Spinal cord (tissue), 10 donors: ENCODE data around the gene ZBTB7B. TPM values are rescaled to one million over a fixed set of nuclear protein-coding genes. Genes with fewer than 3 reads are reported as not detected.

Experiments used
- DNase-seq, 6 donors: peaks; one replicate each; pipeline versions ENCODE4 v3.0.0 to v3.0.0-alpha.2; 2013 to 2015; ENCODE audit warnings: low spot score in 6 of 6, low read depth in 4 of 6
- H3K27ac ChIP-seq: one replicate; pipeline ENCODE4 v1.5.1; 2013; ENCODE audit warnings: low read depth, low read length, control low read depth
- H3K27me3 ChIP-seq: one replicate; pipeline ENCODE4 v1.6.1; 2013; ENCODE audit warnings: low read length; ENCODE audit not compliant: control insufficient read depth, insufficient read depth
- H3K36me3 ChIP-seq: one replicate; pipeline ENCODE4 v1.6.1; 2013; ENCODE audit warnings: low read length; ENCODE audit not compliant: control insufficient read depth, insufficient read depth
- H3K4me1 ChIP-seq: one replicate; pipeline ENCODE4 v1.6.1; 2013; ENCODE audit warnings: low read length; ENCODE audit not compliant: control insufficient read depth, insufficient read depth
- H3K4me3 ChIP-seq: one replicate; pipeline ENCODE4 v1.5.1; 2013; ENCODE audit warnings: low read depth, low read length, control low read depth
- H3K9me3 ChIP-seq: one replicate; pipeline ENCODE4 v1.6.1; 2013; ENCODE audit warnings: low read length; ENCODE audit not compliant: control insufficient read depth, insufficient read depth
- whole genome bisulfite sequencing: methylation state at CpG from one replicate; pipeline ENCODE4 v1.1.5; 2013; ENCODE audit warnings: missing lambda C conversion rate; ENCODE audit not compliant: insufficient coverage; 5-methylcytosine and 5-hydroxymethylcytosine counted together
- polyA plus RNA-seq, 2 donors: library from polyadenylated mRNA; unstranded; fragments of 120-200 nt; gene quantifications; one replicate each; pipeline ENCODE4 v1.2.1, GENCODE V29; 2013; ENCODE audit not compliant: insufficient read length in 2 of 2
- total RNA-seq, 2 donors: library from RNA; depleted of rRNA in 1 of 2; stranded (reverse); fragments of 120-200 nt in 1 of 2; fragments of >200 nt in 1 of 2; gene quantifications; one replicate each; pipeline versions ENCODE4 v1.2.3 to v1.2.4, GENCODE V29; 2013 to 2014
- donor health status: healthy.

ZBTB7B gene
- total and polyA plus RNA-seq, 4 donors, result 7.3 to 10.7 (median 8.9) TPM

DNA sequence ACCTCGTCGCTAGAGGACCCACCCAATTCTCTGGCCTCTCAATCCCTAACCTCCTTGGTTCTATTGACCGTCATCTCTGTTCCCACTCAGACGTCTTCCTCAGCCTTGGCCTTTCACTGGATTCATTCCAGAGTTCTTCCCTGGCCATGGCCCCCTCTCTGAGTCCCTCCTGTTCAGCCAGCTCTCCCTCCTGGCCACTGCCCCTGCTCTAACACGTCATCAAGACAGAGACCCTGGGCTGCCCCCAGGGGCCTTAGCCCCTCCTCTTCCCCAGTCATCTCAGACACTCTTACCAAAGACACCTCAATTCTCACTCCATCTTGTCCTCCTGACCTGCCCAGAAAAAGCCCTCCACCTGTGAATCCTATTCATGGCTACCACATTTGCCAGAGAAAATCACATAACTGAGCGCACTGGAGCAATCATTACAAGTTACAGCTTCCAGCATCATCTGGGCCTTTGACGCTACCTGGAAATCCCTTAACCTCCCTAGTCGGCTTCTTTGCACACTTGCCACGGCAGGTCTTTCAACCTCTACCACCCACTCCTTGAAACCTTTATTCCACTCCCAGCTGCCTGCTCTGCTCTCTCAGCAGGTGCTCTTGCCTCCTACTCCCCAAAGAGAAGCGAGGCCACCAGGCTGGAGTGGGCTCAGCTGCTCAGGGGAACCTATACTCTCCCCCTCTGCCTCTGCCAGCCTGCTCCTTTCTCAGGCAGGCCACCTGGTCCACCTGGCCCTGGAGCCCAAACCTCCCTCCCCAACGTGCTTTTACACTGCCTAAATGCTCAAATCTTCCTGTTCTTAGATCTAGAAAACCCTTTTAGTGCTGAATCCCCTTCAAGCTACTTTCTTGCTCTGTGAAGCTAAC, 17.0 kb downstream of the ZBTB7B start:
- DNase-seq, result no peak
- Histone ChIP-seq H3K9me3 (no peaks in the 10 kb centered on the region), H3K4me3 (no peak overlapping the region), H3K4me1 (peaks cover 18% of the 10 kb centered on the region), H3K27ac (no peak overlapping the region), H3K36me3 (peaks cover 20% of the 10 kb centered on the region), H3K27me3 (no peaks in the 10 kb centered on the region)
- 68% methylated on average over 11 of the region's 11 CpGs for WGBS

DNA sequence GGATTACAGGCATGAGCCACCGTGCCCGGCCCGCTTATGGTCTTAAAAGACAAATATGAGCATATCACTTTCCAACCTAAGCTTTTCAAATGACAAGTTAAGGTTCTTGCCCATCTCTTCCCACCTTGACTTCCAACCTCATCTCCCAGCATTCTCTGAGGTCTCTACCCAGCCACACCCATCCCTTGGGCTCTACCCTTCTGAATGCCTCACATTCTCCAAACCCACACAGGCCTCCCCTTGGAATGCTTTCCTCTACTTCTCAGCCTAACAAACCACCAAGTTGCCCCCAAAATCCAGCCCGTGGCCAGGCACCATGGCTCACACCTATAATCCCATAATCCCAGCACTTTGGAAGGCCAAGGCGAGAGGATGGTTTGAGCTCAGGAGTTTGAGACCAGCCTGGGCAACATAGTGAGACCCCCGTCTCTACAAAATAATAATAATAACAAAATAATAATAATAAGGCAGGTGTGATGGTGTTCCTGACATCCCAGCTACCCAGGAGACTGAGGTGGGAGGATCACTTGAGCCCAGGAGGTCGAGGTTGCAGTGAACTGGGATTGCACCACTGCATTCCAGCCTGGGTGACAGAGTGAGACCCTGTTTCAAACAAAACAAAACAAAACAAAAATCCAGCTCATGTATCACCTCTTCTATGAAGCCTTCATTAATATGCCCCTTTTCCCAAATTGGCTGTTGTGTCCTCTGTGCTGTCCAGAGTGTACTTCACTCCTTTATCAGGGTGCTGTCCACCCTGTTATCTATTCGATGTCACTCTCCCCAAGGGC, 19.7 kb downstream of the ZBTB7B start:
- Histone ChIP-seq H3K27ac (no peak overlapping the region), H3K4me1 (peaks cover 8% of the 10 kb centered on the region), H3K4me3 (no peak overlapping the region), H3K36me3 (no peaks in the 10 kb centered on the region), H3K9me3 (no peaks in the 10 kb centered on the region), H3K27me3 (no peaks in the 10 kb centered on the region)
- DNase-seq, result no peak
- WGBS, result 95% methylated on average over 5 of the region's 8 CpGs

DNA sequence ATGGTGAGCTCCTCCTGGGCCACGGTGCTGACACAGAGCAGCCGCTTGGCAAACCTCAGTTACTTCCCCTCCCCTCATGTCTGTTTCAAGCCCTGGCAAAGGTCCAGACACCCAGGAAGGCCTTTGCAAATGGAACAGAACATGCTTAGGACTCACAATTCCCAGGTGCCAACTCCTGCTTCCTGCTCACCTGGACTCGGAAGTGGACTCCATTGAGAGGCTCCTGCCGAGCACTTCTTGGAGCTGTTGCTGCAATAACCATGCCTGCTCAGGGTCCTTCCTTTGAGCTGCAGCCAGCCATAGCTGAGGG, 20.3 kb downstream of the ZBTB7B start:
- DNase-seq, result no peak
- H3K36me3 ChIP-seq, result no peaks in the 10 kb centered on the region
- H3K27ac ChIP-seq, result no peak overlapping the region
- H3K4me3 ChIP-seq, result no peak overlapping the region
- H3K4me1 ChIP-seq, result peaks cover 3% of the 10 kb centered on the region
- no peaks in the 10 kb centered on the region for H3K27me3 ChIP-seq
- no peaks in the 10 kb centered on the region for H3K9me3 ChIP-seq
- WGBS, result 73% methylated on average over 4 of the region's 4 CpGs

DNA sequence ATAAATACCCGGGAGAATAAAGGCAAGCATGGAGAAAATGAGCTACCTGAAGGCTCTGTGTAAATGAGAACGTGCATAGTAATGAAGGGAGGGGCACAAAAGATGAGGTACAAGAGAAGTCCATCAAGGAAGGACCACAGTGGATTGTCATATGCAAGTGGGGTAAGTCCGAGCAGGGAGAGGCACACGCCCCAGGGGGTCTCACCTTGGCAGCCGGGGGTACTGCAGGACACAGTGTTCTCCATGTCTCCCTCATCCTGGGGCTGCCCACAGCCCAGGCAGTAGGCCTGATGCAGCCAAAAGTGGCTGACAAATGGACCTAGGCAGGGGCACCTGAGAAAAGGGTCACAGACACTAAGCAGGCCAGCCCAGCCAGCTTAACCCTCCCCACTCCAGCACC, 21.0 kb downstream of the ZBTB7B start:
- H3K4me1 ChIP-seq, result no peaks in the 10 kb centered on the region
- DNase-seq, result no peak
- no peaks in the 10 kb centered on the region for H3K9me3 ChIP-seq
- WGBS, result 69% methylated on average over 4 of the region's 5 CpGs
- no peaks in the 10 kb centered on the region for H3K27me3 ChIP-seq
- H3K27ac ChIP-seq, result no peak overlapping the region
- H3K36me3 ChIP-seq, result no peaks in the 10 kb centered on the region
- no peak overlapping the region for H3K4me3 ChIP-seq

DNA sequence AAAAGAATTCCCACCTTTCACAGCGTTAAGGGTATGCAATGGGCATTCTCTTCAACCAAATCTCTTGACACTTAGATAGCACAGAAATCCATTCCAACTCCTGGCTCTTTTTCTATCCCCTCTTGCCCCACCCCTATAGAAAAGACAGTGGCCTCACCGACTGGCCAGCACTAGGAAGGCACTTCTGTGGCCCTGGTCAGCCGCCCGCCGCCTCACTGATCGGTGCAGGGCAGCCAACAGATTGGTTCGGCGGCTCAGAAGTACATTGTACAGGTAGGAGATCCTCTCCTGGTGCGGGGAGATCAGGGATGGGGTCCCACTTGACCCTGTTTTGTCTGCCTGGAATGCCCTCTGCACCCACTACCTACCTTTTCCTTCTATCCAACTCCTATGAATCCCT, 21.7 kb downstream of the ZBTB7B start:
- WGBS, result 92% methylated on average over 6 of the region's 9 CpGs
- Histone ChIP-seq H3K27ac (no peak overlapping the region), H3K9me3 (no peaks in the 10 kb centered on the region), H3K4me3 (no peak overlapping the region), H3K27me3 (no peaks in the 10 kb centered on the region), H3K36me3 (no peaks in the 10 kb centered on the region), H3K4me1 (no peaks in the 10 kb centered on the region)
- DNase-seq, result no peak

DNA sequence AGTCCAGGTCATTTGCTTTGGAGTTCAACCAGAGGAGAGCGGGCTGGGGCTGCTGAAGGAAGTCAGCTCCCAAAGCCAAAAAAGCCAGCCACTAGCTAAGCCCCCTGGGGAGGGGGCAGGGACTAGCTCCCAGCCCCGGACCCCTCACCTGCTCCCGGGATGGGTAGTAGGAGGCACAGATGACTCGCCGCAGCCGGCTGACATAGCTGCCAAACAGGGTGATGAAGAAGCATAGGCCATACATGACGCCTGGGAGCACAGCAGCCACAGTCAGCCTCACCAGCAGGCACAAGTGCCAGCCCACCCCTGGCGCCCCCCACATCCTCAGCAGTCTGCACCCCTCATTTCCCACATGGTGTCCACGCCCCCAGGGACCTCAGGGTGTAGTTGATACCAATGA, 23.6 kb downstream of the ZBTB7B start:
- Histone ChIP-seq H3K9me3 (no peaks in the 10 kb centered on the region), H3K4me3 (no peak overlapping the region), H3K27ac (no peak overlapping the region), H3K27me3 (no peaks in the 10 kb centered on the region), H3K4me1 (no peaks in the 10 kb centered on the region), H3K36me3 (no peaks in the 10 kb centered on the region)
- 44% methylated on average over 9 of the region's 9 CpGs for WGBS
- no peak for DNase-seq

DNA sequence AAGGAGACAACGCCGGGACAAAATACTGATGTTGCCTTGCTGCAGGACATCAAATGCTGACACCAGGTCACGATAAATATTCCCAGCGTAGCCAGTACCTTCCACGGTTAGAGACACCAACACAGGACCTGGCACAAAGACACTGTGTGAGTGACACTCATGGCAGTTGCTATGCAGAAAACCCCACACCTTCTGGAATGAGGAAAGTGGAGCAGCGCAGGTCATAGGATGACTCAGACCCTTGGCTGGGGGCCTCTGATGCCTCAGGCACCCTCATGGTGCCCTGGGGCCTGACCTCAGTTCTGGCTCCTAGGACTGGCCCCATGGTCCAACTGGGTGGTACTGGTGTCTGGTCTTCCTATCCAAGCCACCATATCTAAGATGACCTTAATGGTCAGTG, 24.0 kb downstream of the ZBTB7B start:
- H3K27ac ChIP-seq, result no peak overlapping the region
- H3K27me3 ChIP-seq, result no peaks in the 10 kb centered on the region
- H3K4me3 ChIP-seq, result no peak overlapping the region
- 85% methylated on average over 6 of the region's 6 CpGs for WGBS
- no peaks in the 10 kb centered on the region for H3K4me1 ChIP-seq
- H3K36me3 ChIP-seq, result no peaks in the 10 kb centered on the region
- H3K9me3 ChIP-seq, result no peaks in the 10 kb centered on the region
- no peak for DNase-seq

DNA sequence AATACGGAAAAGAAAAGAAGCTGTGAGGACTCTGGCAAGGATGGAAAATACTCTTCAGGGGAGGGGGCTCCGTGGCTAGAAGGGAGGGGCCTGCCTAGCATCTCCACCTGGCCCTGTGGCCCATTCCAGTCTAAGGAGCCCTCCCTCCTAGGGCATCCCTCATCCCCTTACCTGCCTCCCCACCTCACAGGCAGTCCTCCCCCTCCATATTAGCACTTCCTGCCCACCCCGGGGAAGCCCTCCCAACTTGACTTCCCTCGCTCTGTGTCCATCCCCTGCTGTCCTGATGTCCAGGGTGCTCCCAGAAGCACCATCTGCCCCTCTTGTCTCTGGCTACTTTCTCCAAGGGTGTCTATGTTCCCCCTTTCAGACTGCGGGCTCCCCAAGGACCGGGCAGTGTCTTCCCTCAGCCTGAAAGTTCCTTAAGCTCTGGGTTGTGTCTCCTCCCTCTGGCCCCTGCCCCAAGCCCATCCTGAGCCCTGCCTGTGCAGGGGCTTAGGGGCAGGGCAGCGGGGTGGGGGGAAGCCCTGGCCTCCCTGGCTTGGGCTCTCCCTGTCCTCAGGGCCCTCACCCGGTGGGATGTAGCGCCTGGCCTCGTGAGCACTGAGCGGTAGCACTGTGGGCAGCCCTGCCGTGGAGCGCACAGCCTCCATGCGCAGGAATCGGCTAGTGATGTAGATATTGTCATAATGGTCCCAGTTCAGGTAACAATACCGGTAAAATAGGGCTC, 27.1 kb downstream of the ZBTB7B start:
- DNase-seq, result no peak
- Histone ChIP-seq H3K4me3 (no peak overlapping the region), H3K27ac (no peak overlapping the region), H3K27me3 (no peaks in the 10 kb centered on the region), H3K4me1 (no peaks in the 10 kb centered on the region), H3K36me3 (no peaks in the 10 kb centered on the region), H3K9me3 (no peaks in the 10 kb centered on the region)
- 77% methylated on average over 15 of the region's 16 CpGs for WGBS

DNA sequence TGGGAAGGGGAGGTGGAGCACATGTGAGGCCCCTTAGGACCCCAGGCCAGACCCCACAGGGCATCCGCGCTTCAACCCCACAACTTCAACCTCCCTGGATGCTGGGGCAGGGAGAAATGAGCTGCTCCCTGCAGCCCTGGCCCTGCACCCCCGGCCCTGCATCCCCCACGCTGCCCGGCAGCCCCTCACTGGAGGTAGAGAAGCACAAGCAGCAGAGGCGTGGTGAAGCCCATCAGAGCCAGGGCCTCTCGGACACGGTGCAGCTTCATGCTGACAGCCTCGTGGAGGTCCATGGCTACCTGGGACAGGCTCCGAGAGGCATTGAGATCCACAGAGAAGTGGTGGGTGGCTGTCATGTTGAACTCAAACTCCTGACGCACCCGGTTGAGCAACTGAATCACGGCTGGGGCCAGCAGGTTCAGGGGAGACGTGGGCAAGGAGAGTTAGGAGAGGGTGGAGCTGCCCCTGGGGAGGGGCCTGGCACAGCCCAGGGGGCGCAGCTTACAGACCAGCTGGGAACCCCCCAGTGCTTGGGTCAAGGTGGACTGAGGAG, 27.7 kb downstream of the ZBTB7B start:
- H3K9me3 ChIP-seq, result no peaks in the 10 kb centered on the region
- no peaks in the 10 kb centered on the region for H3K36me3 ChIP-seq
- DNase-seq, result no peak
- H3K4me1 ChIP-seq, result no peaks in the 10 kb centered on the region
- WGBS, result 86% methylated on average over 13 of the region's 15 CpGs
- H3K4me3 ChIP-seq, result no peak overlapping the region
- H3K27ac ChIP-seq, result no peak overlapping the region
- H3K27me3 ChIP-seq, result no peaks in the 10 kb centered on the region
